Sigmoid colon (tissue), 7 donors: Measurements from ENCODE around the gene TOM1L2. TPM values are rescaled to one million over a fixed set of nuclear protein-coding genes. Genes with fewer than 3 reads are reported as not detected.

ENCODE experiments used
- DNase-seq: peaks from one replicate; pipeline ENCODE4 v3.0.0-alpha.2; 2019
- H3K27ac ChIP-seq, 4 donors: fragments of 200-600 bp; sonication (generic); one replicate each; pipeline ENCODE4 v1.5.1; 2016 to 2019; ENCODE audit warnings: mild to moderate bottlenecking in 1 of 4
- H3K27me3 ChIP-seq, 3 donors: fragments of 200-600 bp; sonication (generic); one replicate each; pipeline ENCODE4 v1.5.1; 2019; ENCODE audit warnings: mild to moderate bottlenecking in 1 of 3
- H3K36me3 ChIP-seq, 4 donors: fragments of 200-600 bp; sonication (generic); one replicate each; pipeline ENCODE4 v1.5.1; 2016 to 2019
- H3K4me1 ChIP-seq, 4 donors: fragments of 200-600 bp; sonication (generic); one replicate each; pipeline ENCODE4 v1.5.1; 2017 to 2019
- H3K4me3 ChIP-seq, 4 donors: fragments of 200-600 bp; sonication (generic); one replicate each; pipeline ENCODE4 v1.5.1; 2017 to 2019; ENCODE audit warnings: mild to moderate bottlenecking in 2 of 4, moderate library complexity in 1 of 4
- H3K9me3 ChIP-seq, 4 donors: fragments of 200-600 bp in 3 of 4; sonication (generic) in 3 of 4; one replicate each; pipeline versions ENCODE4 v1.5.1 to v1.6.1; 2013 to 2019
- EP300 ChIP-seq, 4 donors: sonication (generic); formaldehyde crosslinking; IDR thresholded peaks; one replicate each; pipeline ENCODE4 v1.6.1; 2017; ENCODE audit warnings: antibody characterized with exemption in 4 of 4
- POLR2A ChIP-seq, 2 donors: fragments of 450-650 bp; IDR thresholded peaks; one replicate each; pipeline ENCODE4 v1.6.1; 2016; ENCODE audit warnings: antibody characterized with exemption in 2 of 2, mild to moderate bottlenecking in 2 of 2, moderate library complexity in 2 of 2
- POLR2AphosphoS5 ChIP-seq, 4 donors: sonication (generic); formaldehyde crosslinking; IDR thresholded peaks; one replicate each; pipeline ENCODE4 v1.6.1; 2017; ENCODE audit warnings: antibody characterized with exemption in 4 of 4
- WGBS, 2 donors: extraction: QIAGEN DNeasy Blood & Tissue Kit; methylation state at CpG; one replicate each; pipeline ENCODE4 v1.1.7; 2013; 5-methylcytosine and 5-hydroxymethylcytosine counted together
- intact Hi-C: fragments of 100-400 bp; cut with DNase I; formaldehyde crosslinking; loops from one replicate; pipeline ENCODE4 v1.15.1; 2023
- polyA plus RNA-seq, 3 donors: library from polyadenylated mRNA; stranded (reverse); fragments of 200-250 nt; gene quantifications; one replicate each; pipeline ENCODE4 v1.2.3, GENCODE V29; 2013
- total RNA-seq, 4 donors: library from RNA; depleted of rRNA; stranded (reverse); fragments of >200 nt; gene quantifications; one replicate each; pipeline ENCODE4 v1.1.0, GENCODE V29; 2016
- TF ChIP-seq, protein P1 (sequence below), 4 experiments: fragments of 450-650 bp in 3 of 4; fragments of 200-600 bp in 1 of 4; IDR thresholded peaks; one replicate each; pipeline ENCODE4 v1.5.1; 2016 to 2019; ENCODE audit warnings: antibody characterized with exemption in 4 of 4, mild to moderate bottlenecking in 3 of 4, moderate library complexity in 2 of 4
- donor health status: healthy with polysubstance abuse.
- donor health status: Bipolar disorder and iron deficiency.
- donor health status: healthy.

TOM1L2 gene
- total and polyA plus RNA-seq, 7 donors = 13.8 to 215 (median 43.3) TPM

DNA sequence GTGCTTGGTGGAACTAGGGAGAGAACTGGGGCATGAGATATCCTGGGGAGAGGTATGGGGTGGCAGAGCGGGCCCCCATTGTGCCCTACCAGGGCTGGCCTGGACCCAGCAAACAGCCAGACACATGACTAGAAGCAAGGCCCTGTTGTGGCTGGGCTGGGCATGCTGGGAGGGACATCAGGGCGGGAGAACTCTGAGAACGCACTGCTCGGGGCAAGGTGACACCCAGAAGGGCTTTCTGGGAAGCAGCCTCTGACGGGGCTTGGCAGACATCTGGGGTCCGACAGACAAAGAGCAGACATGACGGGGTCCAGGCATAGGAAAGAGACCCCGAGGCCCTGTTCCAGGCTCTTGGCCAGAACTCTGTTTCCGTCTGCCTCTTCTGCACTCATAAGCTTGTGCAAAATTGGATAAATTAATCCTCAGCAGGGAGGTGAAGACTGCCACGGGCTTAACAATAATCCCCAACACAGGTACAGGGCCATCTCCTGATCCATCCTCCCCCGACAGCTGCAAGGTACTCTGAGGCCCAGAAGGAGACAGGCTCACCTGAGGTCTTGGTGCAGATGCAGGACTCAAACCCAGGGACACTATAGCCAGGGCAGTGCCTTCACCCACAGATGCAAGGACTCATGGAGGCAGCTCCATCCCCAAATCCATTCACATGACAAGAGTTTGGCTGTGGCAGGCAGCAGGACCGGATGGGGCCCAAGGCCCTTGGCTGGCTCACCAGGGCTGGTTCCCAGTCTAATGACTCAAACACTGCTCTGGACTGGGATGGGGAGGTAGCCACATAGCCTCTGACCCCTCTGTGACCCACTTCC lies 140.8 kb downstream of the TOM1L2 start:
- no peak overlapping the region for H3K4me3 ChIP-seq
- H3K36me3 ChIP-seq = no peaks in the 10 kb centered on the region
- H3K27ac ChIP-seq = peak overlapping the region; percentile 40 to 82 (median 78)
- H3K27me3 ChIP-seq = no peaks in the 10 kb centered on the region
- DNase-seq = no peak
- intact Hi-C loops = no loop called here
- 83 to 84% methylated on average over 12 of the region's 12 CpGs for WGBS, 2 donors
- TF ChIP-seq POLR2AphosphoS5 (IDR thresholded peaks at IDR 0.05) (peak in 3 of 4 donors; percentile 17 to 66 (median 46)), POLR2A (IDR thresholded peaks at IDR 0.05) (no peak)
- H3K9me3 ChIP-seq = no peaks in the 10 kb centered on the region
- peaks cover 0 to 69% (median 58%) of the 10 kb centered on the region in 4 donors for H3K4me1 ChIP-seq

DNA sequence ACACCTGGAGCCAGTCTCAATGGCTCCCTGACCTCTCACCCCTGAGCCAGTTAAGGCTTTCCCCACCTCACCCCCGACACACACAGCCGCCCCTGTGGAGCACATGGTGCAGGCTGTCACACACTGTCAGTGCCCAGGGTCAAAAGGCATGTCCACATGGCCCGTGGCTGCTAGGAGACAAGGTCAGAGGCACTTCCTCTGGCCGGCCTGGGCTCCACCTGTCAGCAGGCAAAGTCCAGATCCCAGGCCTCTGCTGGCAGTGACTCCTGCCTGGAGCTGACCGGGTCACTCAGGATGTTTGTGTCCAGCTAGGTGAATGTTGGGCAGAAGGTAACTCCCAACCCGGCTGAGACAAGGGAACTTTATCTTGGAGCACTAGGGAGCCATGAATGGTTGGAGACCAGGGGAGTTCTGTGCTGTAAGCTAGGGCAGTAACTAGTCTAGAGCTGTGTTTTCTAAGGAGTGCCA lies 141.4 kb downstream of the TOM1L2 start:
- Histone ChIP-seq H3K9me3 (no peaks in the 10 kb centered on the region), H3K4me3 (no peak overlapping the region), H3K27ac (peak overlapping the region; percentile 40 to 82 (median 78)), H3K4me1 (peaks cover 0 to 73% (median 62%) of the 10 kb centered on the region in 4 donors), H3K27me3 (no peaks in the 10 kb centered on the region), H3K36me3 (no peaks in the 10 kb centered on the region)
- WGBS, 2 donors = 23 to 68% methylated on average over 6 of the region's 6 CpGs
- intact Hi-C loops = no loop called here
- TF ChIP-seq EP300 (IDR thresholded peaks at IDR 0.05) = no peak
- TF ChIP-seq, protein P1, sequence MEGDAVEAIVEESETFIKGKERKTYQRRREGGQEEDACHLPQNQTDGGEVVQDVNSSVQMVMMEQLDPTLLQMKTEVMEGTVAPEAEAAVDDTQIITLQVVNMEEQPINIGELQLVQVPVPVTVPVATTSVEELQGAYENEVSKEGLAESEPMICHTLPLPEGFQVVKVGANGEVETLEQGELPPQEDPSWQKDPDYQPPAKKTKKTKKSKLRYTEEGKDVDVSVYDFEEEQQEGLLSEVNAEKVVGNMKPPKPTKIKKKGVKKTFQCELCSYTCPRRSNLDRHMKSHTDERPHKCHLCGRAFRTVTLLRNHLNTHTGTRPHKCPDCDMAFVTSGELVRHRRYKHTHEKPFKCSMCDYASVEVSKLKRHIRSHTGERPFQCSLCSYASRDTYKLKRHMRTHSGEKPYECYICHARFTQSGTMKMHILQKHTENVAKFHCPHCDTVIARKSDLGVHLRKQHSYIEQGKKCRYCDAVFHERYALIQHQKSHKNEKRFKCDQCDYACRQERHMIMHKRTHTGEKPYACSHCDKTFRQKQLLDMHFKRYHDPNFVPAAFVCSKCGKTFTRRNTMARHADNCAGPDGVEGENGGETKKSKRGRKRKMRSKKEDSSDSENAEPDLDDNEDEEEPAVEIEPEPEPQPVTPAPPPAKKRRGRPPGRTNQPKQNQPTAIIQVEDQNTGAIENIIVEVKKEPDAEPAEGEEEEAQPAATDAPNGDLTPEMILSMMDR (IDR thresholded peaks at IDR 0.05) = no peak
- no peak for TF ChIP-seq POLR2A (IDR thresholded peaks at IDR 0.05)
- TF ChIP-seq POLR2AphosphoS5 (IDR thresholded peaks at IDR 0.05) = no peak
- DNase-seq = no peak

DNA sequence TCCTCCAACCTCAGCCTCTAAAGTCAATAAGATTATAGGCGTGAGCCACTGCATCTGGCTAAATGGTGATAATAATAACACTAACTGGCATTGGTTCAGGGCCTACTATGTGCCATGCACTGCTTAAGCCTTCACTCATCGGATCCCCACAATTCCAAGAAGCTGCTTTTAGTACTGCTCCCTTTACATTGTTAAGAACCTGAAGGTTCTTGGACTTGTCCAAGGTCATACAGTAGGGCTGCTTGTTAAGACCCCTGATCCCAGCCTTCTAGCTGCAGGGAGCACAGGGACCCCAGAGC lies 142.0 kb downstream of the TOM1L2 start:
- H3K4me3 ChIP-seq = no peak overlapping the region
- H3K36me3 ChIP-seq = no peaks in the 10 kb centered on the region
- intact Hi-C loops = no loop called here
- no peak for TF ChIP-seq POLR2AphosphoS5 (IDR thresholded peaks at IDR 0.05)
- TF ChIP-seq POLR2A (IDR thresholded peaks at IDR 0.05) = no peak
- TF ChIP-seq, protein P1 (IDR thresholded peaks at IDR 0.05) = no peak
- TF ChIP-seq EP300 (IDR thresholded peaks at IDR 0.05) = no peak
- DNase-seq = no peak
- WGBS, 2 donors = 80 to 89% methylated on average over 2 of the region's 2 CpGs
- no peaks in the 10 kb centered on the region for H3K27me3 ChIP-seq
- H3K9me3 ChIP-seq = no peaks in the 10 kb centered on the region
- peak overlapping the region in 2 of 4 donors; percentile 80 to 82 for H3K27ac ChIP-seq
- H3K4me1 ChIP-seq = peaks cover 0 to 73% (median 62%) of the 10 kb centered on the region in 4 donors

DNA sequence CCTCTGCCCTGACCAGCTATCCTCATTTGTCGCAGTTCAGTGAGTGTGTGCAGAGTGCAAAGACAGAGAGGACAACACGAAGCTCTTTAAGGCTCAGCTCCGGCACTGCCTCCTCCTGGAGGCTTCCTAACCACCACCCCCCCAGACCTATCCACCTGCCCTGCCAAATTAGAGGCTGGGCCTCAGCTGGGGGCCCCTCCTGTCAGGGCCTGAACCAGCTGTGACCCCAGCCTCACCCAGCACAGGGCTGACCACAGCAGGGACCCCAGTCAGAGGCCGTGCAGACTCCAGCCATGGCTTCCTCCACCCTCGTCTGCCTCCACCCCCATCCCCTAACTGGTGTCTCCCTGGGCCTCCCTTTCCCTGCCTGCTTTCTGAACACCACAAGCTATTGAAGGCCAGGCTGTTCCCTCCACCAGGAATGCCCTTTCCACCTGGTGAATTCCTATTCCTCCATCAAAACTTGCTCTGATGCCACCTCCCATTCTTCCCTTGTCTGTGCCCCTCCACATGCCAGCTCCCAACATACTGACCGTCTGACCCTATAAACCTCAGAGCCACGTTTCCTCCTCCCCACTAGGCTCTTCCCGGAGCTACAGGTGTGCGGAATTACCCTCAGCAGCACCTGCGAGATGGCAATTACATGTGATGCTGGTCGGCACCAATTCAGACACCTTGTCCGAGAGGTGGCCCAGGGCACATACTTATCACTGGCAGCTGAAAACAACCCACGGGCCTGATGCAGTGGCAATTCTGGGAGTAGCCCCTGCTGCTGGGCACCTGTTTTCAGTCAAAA lies 144.2 kb downstream of the TOM1L2 start:
- no peak for DNase-seq
- no peaks in the 10 kb centered on the region for H3K9me3 ChIP-seq
- 42 to 76% methylated on average over 13 of the region's 13 CpGs for WGBS, 2 donors
- no peaks in the 10 kb centered on the region for H3K27me3 ChIP-seq
- H3K4me3 ChIP-seq = no peak overlapping the region
- intact Hi-C loops = no loop called here
- TF ChIP-seq POLR2AphosphoS5 (IDR thresholded peaks at IDR 0.05) = no peak
- TF ChIP-seq EP300 (IDR thresholded peaks at IDR 0.05) = no peak
- TF ChIP-seq, protein P1 (IDR thresholded peaks at IDR 0.05) = no peak
- TF ChIP-seq POLR2A (IDR thresholded peaks at IDR 0.05) = no peak
- H3K4me1 ChIP-seq = peaks cover 0 to 77% (median 64%) of the 10 kb centered on the region in 4 donors
- peak overlapping the region in 1 of 4 donors; percentile 34 for H3K27ac ChIP-seq
- H3K36me3 ChIP-seq = no peaks in the 10 kb centered on the region
